ENCODE results near the gene MSMB. TPM values are rescaled to one million over a fixed set of nuclear protein-coding genes. Genes with fewer than 3 reads are reported as not detected.

The MSMB gene
- total and polyA plus RNA-seq, 9 of the 15 experiments (the other 6 are each of a cell fraction or from before 2014, with no cell fraction given), result 0.21 to 0.60 TPM; not detected in 7

DNA sequence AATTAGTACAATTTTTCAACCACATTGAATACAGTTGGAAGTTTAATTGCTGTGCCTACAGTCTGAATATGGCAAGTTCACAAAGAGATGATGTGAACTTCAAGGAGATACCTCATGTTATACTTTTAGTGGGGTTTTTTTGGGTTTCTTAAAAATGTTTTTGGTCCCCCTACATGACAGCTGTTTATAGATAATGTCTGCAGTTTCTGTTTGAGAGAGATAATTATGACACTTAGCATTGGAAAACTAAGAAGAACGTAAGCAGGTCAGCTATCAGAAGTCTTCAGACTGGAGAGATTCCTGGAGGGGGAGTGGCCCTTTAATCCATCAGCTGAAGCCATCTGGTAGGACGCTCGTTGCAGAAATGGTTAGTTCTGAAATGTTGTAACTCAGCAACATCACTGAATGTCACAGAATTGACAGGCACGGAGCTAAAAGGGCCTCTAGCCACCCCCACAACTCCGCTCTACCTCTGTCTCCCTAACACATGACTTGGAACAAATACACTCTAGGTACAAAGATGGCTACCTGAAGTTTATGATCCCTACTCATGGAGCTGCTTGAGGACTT lies 44.8 kb downstream of the MSMB start (continued):
- peak in 1 of 3 experiments; percentile 81 for TF ChIP-seq YY1 (IDR thresholded peaks at IDR 0.05; ENCODE audit: borderline replicate concordance in 1 of 3, control insufficient read depth in 1 of 3, extremely low read depth in 1 of 3, insufficient read depth in 3 of 3, insufficient read length in 1 of 3, insufficient replicate concordance in 2 of 3, low read depth in 1 of 3, low read length in 2 of 3)
- TF ChIP-seq, protein P1, sequence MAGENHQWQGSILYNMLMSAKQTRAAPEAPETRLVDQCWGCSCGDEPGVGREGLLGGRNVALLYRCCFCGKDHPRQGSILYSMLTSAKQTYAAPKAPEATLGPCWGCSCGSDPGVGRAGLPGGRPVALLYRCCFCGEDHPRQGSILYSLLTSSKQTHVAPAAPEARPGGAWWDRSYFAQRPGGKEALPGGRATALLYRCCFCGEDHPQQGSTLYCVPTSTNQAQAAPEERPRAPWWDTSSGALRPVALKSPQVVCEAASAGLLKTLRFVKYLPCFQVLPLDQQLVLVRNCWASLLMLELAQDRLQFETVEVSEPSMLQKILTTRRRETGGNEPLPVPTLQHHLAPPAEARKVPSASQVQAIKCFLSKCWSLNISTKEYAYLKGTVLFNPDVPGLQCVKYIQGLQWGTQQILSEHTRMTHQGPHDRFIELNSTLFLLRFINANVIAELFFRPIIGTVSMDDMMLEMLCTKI (IDR thresholded peaks at IDR 0.05; ENCODE audit: partially characterized antibody), result no peak
- TF ChIP-seq, protein P2, sequence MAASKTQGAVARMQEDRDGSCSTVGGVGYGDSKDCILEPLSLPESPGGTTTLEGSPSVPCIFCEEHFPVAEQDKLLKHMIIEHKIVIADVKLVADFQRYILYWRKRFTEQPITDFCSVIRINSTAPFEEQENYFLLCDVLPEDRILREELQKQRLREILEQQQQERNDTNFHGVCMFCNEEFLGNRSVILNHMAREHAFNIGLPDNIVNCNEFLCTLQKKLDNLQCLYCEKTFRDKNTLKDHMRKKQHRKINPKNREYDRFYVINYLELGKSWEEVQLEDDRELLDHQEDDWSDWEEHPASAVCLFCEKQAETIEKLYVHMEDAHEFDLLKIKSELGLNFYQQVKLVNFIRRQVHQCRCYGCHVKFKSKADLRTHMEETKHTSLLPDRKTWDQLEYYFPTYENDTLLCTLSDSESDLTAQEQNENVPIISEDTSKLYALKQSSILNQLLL (CRISPR knock-in tag; IDR thresholded peaks at IDR 0.05; ENCODE audit: borderline replicate concordance), result no peak
- TF ChIP-seq ZKSCAN1 (IDR thresholded peaks at IDR 0.05; ENCODE audit: low read depth, low read length), result 0 out of 2 replicates have a peak, but pooled peaks have one; percentile 32
- peak; percentile 93 for TF ChIP-seq MTA1 (IDR thresholded peaks at IDR 0.05; ENCODE audit: borderline replicate concordance)
- TF ChIP-seq ZNF75A (CRISPR knock-in tag; IDR thresholded peaks at IDR 0.05), result 0 out of 2 replicates have a peak, but pooled peaks have one; percentile 52
- TF ChIP-seq, protein P3, sequence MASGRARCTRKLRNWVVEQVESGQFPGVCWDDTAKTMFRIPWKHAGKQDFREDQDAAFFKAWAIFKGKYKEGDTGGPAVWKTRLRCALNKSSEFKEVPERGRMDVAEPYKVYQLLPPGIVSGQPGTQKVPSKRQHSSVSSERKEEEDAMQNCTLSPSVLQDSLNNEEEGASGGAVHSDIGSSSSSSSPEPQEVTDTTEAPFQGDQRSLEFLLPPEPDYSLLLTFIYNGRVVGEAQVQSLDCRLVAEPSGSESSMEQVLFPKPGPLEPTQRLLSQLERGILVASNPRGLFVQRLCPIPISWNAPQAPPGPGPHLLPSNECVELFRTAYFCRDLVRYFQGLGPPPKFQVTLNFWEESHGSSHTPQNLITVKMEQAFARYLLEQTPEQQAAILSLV (tag; IDR thresholded peaks at IDR 0.05), result 0 out of 2 replicates have a peak, but pooled peaks have one; percentile 53
- no peak for TF ChIP-seq ZFPM2 (CRISPR knock-in tag; IDR thresholded peaks at IDR 0.05)
- TF ChIP-seq SREBF1 (IDR thresholded peaks at IDR 0.05; ENCODE audit: borderline replicate concordance, low read depth, low read length), result no peak
- peak; percentile 59 for TF ChIP-seq RBBP5 (IDR thresholded peaks at IDR 0.05; ENCODE audit: borderline replicate concordance, insufficient read depth, low read length, poor library complexity, severe bottlenecking)
- TF ChIP-seq ZNF282 (CRISPR knock-in tag; IDR thresholded peaks at IDR 0.05), result no peak
- peak in 1 of 2 experiments; percentile 97; a peak in 2 of 4 replicates for TF ChIP-seq NONO (IDR thresholded peaks at IDR 0.05; ENCODE audit: low read depth in 2 of 2, low read length in 1 of 2)
- no peak for TF ChIP-seq ZNF436 (CRISPR knock-in tag; IDR thresholded peaks at IDR 0.05)
- peak; percentile 85 for TF ChIP-seq ZNF274 (IDR thresholded peaks at IDR 0.05; ENCODE audit: borderline replicate concordance, low read depth, low read length)
- peak; percentile 100 for TF ChIP-seq KLF1 (tag; IDR thresholded peaks at IDR 0.05)
- TF ChIP-seq RNF2 (IDR thresholded peaks at IDR 0.05), result peak; percentile 93
- no peak for TF ChIP-seq POLR3G (IDR thresholded peaks at IDR 0.05; ENCODE audit: extremely low read depth, insufficient read length, insufficient replicate concordance)
- peak; percentile 99 for TF ChIP-seq GATA2 (CRISPR knock-in tag; IDR thresholded peaks at IDR 0.05)
- TF ChIP-seq CBX2 (IDR thresholded peaks at IDR 0.05; ENCODE audit: insufficient read depth, low read length, poor library complexity, severe bottlenecking), result no peak
- TF ChIP-seq, protein P4, sequence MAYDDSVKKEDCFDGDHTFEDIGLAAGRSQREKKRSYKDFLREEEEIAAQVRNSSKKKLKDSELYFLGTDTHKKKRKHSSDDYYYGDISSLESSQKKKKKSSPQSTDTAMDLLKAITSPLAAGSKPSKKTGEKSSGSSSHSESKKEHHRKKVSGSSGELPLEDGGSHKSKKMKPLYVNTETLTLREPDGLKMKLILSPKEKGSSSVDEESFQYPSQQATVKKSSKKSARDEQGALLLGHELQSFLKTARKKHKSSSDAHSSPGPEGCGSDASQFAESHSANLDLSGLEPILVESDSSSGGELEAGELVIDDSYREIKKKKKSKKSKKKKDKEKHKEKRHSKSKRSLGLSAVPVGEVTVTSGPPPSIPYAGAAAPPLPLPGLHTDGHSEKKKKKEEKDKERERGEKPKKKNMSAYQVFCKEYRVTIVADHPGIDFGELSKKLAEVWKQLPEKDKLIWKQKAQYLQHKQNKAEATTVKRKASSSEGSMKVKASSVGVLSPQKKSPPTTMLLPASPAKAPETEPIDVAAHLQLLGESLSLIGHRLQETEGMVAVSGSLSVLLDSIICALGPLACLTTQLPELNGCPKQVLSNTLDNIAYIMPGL (CRISPR knock-in tag; IDR thresholded peaks at IDR 0.05), result no peak
- TF ChIP-seq YBX1 (IDR thresholded peaks at IDR 0.05), result no peak
- peak; percentile 69; the same call in 1 of the 2 replicates for TF ChIP-seq ZNF445 (CRISPR knock-in tag; IDR thresholded peaks at IDR 0.05; ENCODE audit: low read depth)
- TF ChIP-seq HDAC6 (IDR thresholded peaks at IDR 0.05; ENCODE audit: low read depth, low read length), result no peak
